Measurements from ENCODE around the gene ARHGAP45.

DNA sequence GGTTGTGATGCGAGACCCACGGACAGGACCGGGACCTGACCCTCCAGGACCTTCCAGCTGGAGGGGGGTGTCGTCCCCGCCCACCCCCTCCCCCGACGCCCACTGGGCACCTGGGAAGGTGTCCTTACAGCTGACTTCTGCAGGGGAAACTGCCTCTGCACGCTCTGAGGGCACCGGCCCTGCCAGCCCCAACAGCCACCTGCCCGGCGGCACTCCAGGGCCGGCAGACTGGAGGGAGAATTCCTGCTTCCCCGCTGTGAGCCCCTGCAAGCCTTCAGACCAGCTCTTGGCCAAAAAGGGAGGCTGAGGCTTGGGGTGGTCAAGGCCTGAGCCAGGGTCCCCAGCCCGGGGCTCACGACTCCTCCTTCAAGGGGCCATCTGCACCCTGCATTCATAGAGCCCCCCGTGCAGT lies 39.3 kb upstream of the ARHGAP45 start:
- TF ChIP-seq JUND (IDR thresholded peaks at IDR 0.05) (no peak), RAD21 (IDR thresholded peaks at IDR 0.05) (no peak), TAF1 (conservative IDR thresholded peaks at IDR 0.05) (no peak), YY1 (IDR thresholded peaks at IDR 0.05) (no peak), HNF4A (conservative IDR thresholded peaks at IDR 0.05) (no peak)
- TF ChIP-seq, protein P1, sequence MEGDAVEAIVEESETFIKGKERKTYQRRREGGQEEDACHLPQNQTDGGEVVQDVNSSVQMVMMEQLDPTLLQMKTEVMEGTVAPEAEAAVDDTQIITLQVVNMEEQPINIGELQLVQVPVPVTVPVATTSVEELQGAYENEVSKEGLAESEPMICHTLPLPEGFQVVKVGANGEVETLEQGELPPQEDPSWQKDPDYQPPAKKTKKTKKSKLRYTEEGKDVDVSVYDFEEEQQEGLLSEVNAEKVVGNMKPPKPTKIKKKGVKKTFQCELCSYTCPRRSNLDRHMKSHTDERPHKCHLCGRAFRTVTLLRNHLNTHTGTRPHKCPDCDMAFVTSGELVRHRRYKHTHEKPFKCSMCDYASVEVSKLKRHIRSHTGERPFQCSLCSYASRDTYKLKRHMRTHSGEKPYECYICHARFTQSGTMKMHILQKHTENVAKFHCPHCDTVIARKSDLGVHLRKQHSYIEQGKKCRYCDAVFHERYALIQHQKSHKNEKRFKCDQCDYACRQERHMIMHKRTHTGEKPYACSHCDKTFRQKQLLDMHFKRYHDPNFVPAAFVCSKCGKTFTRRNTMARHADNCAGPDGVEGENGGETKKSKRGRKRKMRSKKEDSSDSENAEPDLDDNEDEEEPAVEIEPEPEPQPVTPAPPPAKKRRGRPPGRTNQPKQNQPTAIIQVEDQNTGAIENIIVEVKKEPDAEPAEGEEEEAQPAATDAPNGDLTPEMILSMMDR (IDR thresholded peaks at IDR 0.05; ENCODE audit: low read depth, low read length, missing input control): no peak
- TF ChIP-seq, protein P2, sequence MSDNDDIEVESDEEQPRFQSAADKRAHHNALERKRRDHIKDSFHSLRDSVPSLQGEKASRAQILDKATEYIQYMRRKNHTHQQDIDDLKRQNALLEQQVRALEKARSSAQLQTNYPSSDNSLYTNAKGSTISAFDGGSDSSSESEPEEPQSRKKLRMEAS (IDR thresholded peaks at IDR 0.05): no peak
- TF ChIP-seq, protein P3, sequence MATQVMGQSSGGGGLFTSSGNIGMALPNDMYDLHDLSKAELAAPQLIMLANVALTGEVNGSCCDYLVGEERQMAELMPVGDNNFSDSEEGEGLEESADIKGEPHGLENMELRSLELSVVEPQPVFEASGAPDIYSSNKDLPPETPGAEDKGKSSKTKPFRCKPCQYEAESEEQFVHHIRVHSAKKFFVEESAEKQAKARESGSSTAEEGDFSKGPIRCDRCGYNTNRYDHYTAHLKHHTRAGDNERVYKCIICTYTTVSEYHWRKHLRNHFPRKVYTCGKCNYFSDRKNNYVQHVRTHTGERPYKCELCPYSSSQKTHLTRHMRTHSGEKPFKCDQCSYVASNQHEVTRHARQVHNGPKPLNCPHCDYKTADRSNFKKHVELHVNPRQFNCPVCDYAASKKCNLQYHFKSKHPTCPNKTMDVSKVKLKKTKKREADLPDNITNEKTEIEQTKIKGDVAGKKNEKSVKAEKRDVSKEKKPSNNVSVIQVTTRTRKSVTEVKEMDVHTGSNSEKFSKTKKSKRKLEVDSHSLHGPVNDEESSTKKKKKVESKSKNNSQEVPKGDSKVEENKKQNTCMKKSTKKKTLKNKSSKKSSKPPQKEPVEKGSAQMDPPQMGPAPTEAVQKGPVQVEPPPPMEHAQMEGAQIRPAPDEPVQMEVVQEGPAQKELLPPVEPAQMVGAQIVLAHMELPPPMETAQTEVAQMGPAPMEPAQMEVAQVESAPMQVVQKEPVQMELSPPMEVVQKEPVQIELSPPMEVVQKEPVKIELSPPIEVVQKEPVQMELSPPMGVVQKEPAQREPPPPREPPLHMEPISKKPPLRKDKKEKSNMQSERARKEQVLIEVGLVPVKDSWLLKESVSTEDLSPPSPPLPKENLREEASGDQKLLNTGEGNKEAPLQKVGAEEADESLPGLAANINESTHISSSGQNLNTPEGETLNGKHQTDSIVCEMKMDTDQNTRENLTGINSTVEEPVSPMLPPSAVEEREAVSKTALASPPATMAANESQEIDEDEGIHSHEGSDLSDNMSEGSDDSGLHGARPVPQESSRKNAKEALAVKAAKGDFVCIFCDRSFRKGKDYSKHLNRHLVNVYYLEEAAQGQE (IDR thresholded peaks at IDR 0.05): no peak
- TF ChIP-seq, protein P4, sequence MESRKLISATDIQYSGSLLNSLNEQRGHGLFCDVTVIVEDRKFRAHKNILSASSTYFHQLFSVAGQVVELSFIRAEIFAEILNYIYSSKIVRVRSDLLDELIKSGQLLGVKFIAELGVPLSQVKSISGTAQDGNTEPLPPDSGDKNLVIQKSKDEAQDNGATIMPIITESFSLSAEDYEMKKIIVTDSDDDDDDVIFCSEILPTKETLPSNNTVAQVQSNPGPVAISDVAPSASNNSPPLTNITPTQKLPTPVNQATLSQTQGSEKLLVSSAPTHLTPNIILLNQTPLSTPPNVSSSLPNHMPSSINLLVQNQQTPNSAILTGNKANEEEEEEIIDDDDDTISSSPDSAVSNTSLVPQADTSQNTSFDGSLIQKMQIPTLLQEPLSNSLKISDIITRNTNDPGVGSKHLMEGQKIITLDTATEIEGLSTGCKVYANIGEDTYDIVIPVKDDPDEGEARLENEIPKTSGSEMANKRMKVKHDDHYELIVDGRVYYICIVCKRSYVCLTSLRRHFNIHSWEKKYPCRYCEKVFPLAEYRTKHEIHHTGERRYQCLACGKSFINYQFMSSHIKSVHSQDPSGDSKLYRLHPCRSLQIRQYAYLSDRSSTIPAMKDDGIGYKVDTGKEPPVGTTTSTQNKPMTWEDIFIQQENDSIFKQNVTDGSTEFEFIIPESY (IDR thresholded peaks at IDR 0.05): no peak
